G401.6 (cell line): Measurements from ENCODE around the gene CR1.
"Not testable (repeated sequence)": the region's sequence is repeated elsewhere in the genome, so short reads cannot be mapped to it uniquely, and the experiment has no call there.

Experiments used
- FAIRE-seq: peaks from 2 replicates; lab custom pipeline; 2012; peaks lifted over from hg19 to GRCh38; lab: Jason Lieb, UNC

CR1 gene

GRCh38 chr1:207591205-207591604 is 95.2 kb downstream of the CR1 start:
- not testable (repeated sequence) for FAIRE-seq

GRCh38 chr1:207594095-207594494 is 98.1 kb downstream of the CR1 start:
- not testable (repeated sequence) for FAIRE-seq

- no peak for FAIRE-seq
Measured at GRCh38 chr1:207603777-207604176, 107.8 kb downstream of the CR1 start.

GRCh38 chr1:207605444-207606361 is 109.7 kb downstream of the CR1 start:
- FAIRE-seq: no peak

GRCh38 chr1:207606362-207606755 is 110.4 kb downstream of the CR1 start:
- no peak for FAIRE-seq

GRCh38 chr1:207612762-207613161 is 116.8 kb downstream of the CR1 start:
- FAIRE-seq: no peak

- no peak for FAIRE-seq
Measured at GRCh38 chr1:207619871-207620542, 124.0 kb downstream of the CR1 start.

- no peak for FAIRE-seq
Measured at GRCh38 chr1:207620543-207620893, 124.6 kb downstream of the CR1 start.

- FAIRE-seq: not testable (repeated sequence)
Measured at GRCh38 chr1:207625504-207626071, 129.6 kb downstream of the CR1 start.

GRCh38 chr1:207626972-207627337 is 131.0 kb downstream of the CR1 start:
- no peak for FAIRE-seq

- no peak for FAIRE-seq
Measured at GRCh38 chr1:207627496-207627895, 131.5 kb downstream of the CR1 start.

- FAIRE-seq: no peak
Measured at GRCh38 chr1:207628776-207629175, 132.8 kb downstream of the CR1 start.

GRCh38 chr1:207631137-207631536 is 135.2 kb downstream of the CR1 start:
- FAIRE-seq: no peak

GRCh38 chr1:207633226-207633625 is 137.3 kb downstream of the CR1 start:
- FAIRE-seq: no peak

- FAIRE-seq: not testable (repeated sequence)
Measured at GRCh38 chr1:207633699-207634289, 137.8 kb downstream of the CR1 start.

GRCh38 chr1:207634293-207634692 is 138.3 kb downstream of the CR1 start:
- FAIRE-seq: not testable (repeated sequence)

- FAIRE-seq: not testable (repeated sequence)
Measured at GRCh38 chr1:207635569-207636186, 139.7 kb downstream of the CR1 start.

GRCh38 chr1:207638487-207639145 is 142.7 kb downstream of the CR1 start:
- FAIRE-seq: not testable (repeated sequence)

GRCh38 chr1:207639362-207639761 is 143.4 kb downstream of the CR1 start:
- FAIRE-seq: not testable (repeated sequence)

GRCh38 chr1:207644166-207644851 is 148.4 kb downstream of the CR1 start:
- no peak for FAIRE-seq
